Mucosa of rectum (tissue), 2 donors: ENCODE results near the gene PLIN5.

Source experiments
- H3K27ac ChIP-seq, 2 donors: one replicate each; pipeline ENCODE4 v1.7.0; 2013; ENCODE audit warnings: inconsistent platforms in 2 of 2, low read depth in 2 of 2, low read length in 2 of 2
- H3K27me3 ChIP-seq, 2 donors: one replicate each; pipeline ENCODE4 v1.7.0; 2013; ENCODE audit warnings: low read length in 2 of 2; ENCODE audit not compliant: control insufficient read depth in 2 of 2, insufficient read depth in 2 of 2
- H3K36me3 ChIP-seq, 2 donors: one replicate each; pipeline ENCODE4 v1.7.0; 2013; ENCODE audit warnings: low read length in 2 of 2; ENCODE audit not compliant: control insufficient read depth in 2 of 2, insufficient read depth in 2 of 2
- H3K4me1 ChIP-seq, 2 donors: one replicate each; pipeline ENCODE4 v1.7.0; 2013; ENCODE audit warnings: low read length in 2 of 2, mild to moderate bottlenecking in 1 of 2; ENCODE audit not compliant: control insufficient read depth in 2 of 2, insufficient read depth in 2 of 2
- H3K4me3 ChIP-seq, 2 donors: one replicate each; pipeline ENCODE4 v1.7.0; 2013; ENCODE audit warnings: low read length in 2 of 2
- H3K9ac ChIP-seq, 2 donors: one replicate each; pipeline ENCODE4 v1.7.0; 2013; ENCODE audit warnings: low read length in 2 of 2, low read depth in 1 of 2, mild to moderate bottlenecking in 1 of 2
- H3K9me3 ChIP-seq, 2 donors: one replicate each; pipeline ENCODE4 v1.7.0; 2013; ENCODE audit warnings: low read length in 2 of 2; ENCODE audit not compliant: control insufficient read depth in 2 of 2
- donor health status: healthy.
- donor health status: Normal muscosa, but diverticular disease.

PLIN5 gene

GRCh38 chr19:4534836-4535658 lies at the start of gene PLIN5:
Gene PLIN5 (minus strand): TSS chr19:4535224. CDS start chr19:4534074, 1,150 bp downstream.
- H3K9me3 ChIP-seq: no peaks in the 10 kb centered on the region
- H3K9ac ChIP-seq: no peak within 1 kb of the TSS
- no peaks in the 10 kb centered on the region for H3K36me3 ChIP-seq
- H3K4me3 ChIP-seq: no peak within 1 kb of the TSS
- no peak within 1 kb of the TSS for H3K27ac ChIP-seq
- peaks cover 0 to 5% of the 10 kb centered on the region in 2 donors for H3K27me3 ChIP-seq
- H3K4me1 ChIP-seq: peaks cover 8 to 10% of the 10 kb centered on the region in 2 donors

- peaks cover 36 to 45% of the 10 kb centered on the region in 2 donors for H3K27me3 ChIP-seq
- no peaks in the 10 kb centered on the region for H3K36me3 ChIP-seq
- no peak overlapping the region for H3K27ac ChIP-seq
- no peaks in the 10 kb centered on the region for H3K9me3 ChIP-seq
- peaks cover 0 to 4% of the 10 kb centered on the region in 2 donors for H3K4me1 ChIP-seq
- H3K9ac ChIP-seq: no peak overlapping the region
- no peak overlapping the region for H3K4me3 ChIP-seq
Measured at GRCh38 chr19:4583961-4584669, 49.1 kb upstream of the PLIN5 start.

GRCh38 chr19:4582980-4583842 lies 48.2 kb upstream of the PLIN5 start:
- Histone ChIP-seq H3K9ac (no peak overlapping the region), H3K9me3 (no peaks in the 10 kb centered on the region), H3K27ac (no peak overlapping the region), H3K4me3 (no peak overlapping the region), H3K36me3 (no peaks in the 10 kb centered on the region), H3K4me1 (peaks cover 0 to 4% of the 10 kb centered on the region in 2 donors), H3K27me3 (peaks cover 41 to 54% of the 10 kb centered on the region in 2 donors)

- H3K36me3 ChIP-seq: no peaks in the 10 kb centered on the region
- peaks cover 0 to 4% of the 10 kb centered on the region in 2 donors for H3K4me1 ChIP-seq
- peaks cover 50 to 59% of the 10 kb centered on the region in 2 donors for H3K27me3 ChIP-seq
- no peaks in the 10 kb centered on the region for H3K9me3 ChIP-seq
- H3K27ac ChIP-seq: no peak overlapping the region
- H3K9ac ChIP-seq: no peak overlapping the region
- H3K4me3 ChIP-seq: no peak overlapping the region
Measured at GRCh38 chr19:4581666-4582553, 46.9 kb upstream of the PLIN5 start.

- H3K4me3 ChIP-seq: no peak overlapping the region
- H3K9ac ChIP-seq: no peak overlapping the region
- H3K9me3 ChIP-seq: no peaks in the 10 kb centered on the region
- no peaks in the 10 kb centered on the region for H3K36me3 ChIP-seq
- peaks cover 0 to 4% of the 10 kb centered on the region in 2 donors for H3K4me1 ChIP-seq
- H3K27ac ChIP-seq: no peak overlapping the region
- H3K27me3 ChIP-seq: peaks cover 48 to 62% of the 10 kb centered on the region in 2 donors
Measured at GRCh38 chr19:4580961-4581665, 46.1 kb upstream of the PLIN5 start.

- Histone ChIP-seq H3K4me1 (peaks cover 0 to 4% of the 10 kb centered on the region in 2 donors), H3K4me3 (no peak overlapping the region), H3K9me3 (no peaks in the 10 kb centered on the region), H3K9ac (no peak overlapping the region), H3K27ac (no peak overlapping the region), H3K36me3 (no peaks in the 10 kb centered on the region), H3K27me3 (peaks cover 45 to 61% of the 10 kb centered on the region in 2 donors)
Measured at GRCh38 chr19:4580021-4580901, 45.2 kb upstream of the PLIN5 start.

GRCh38 chr19:4579389-4579788 lies 44.4 kb upstream of the PLIN5 start:
- Histone ChIP-seq H3K9me3 (no peaks in the 10 kb centered on the region), H3K4me3 (no peak overlapping the region), H3K4me1 (peaks cover 0 to 2% of the 10 kb centered on the region in 2 donors), H3K27me3 (peaks cover 41 to 55% of the 10 kb centered on the region in 2 donors), H3K27ac (no peak overlapping the region), H3K36me3 (no peaks in the 10 kb centered on the region), H3K9ac (no peak overlapping the region)

GRCh38 chr19:4578552-4579248 lies 43.7 kb upstream of the PLIN5 start:
- H3K4me1 ChIP-seq: no peaks in the 10 kb centered on the region
- H3K9ac ChIP-seq: no peak overlapping the region
- no peaks in the 10 kb centered on the region for H3K9me3 ChIP-seq
- H3K27me3 ChIP-seq: peaks cover 41 to 51% of the 10 kb centered on the region in 2 donors
- H3K4me3 ChIP-seq: no peak overlapping the region
- no peaks in the 10 kb centered on the region for H3K36me3 ChIP-seq
- H3K27ac ChIP-seq: no peak overlapping the region
